Loucy (cell line): ENCODE measurements around the gene KLK8.

ENCODE experiments used
- H2AFZ ChIP-seq: fragments of 200-600 bp; sonication (generic); 2 replicates; pipeline ENCODE4 v1.6.0; 2016; ENCODE audit warnings: antibody characterized with exemption, mild to moderate bottlenecking, low read length, moderate library complexity
- H3F3A ChIP-seq: fragments of 200-600 bp; 2 replicates; pipeline ENCODE4 v1.6.0; 2016; ENCODE audit warnings: antibody characterized with exemption, low read depth, mild to moderate bottlenecking
- H3K27me3 ChIP-seq: fragments of 200-600 bp; sonication (generic); 2 replicates; pipeline ENCODE4 v1.6.1; 2014; ENCODE audit warnings: low read length, mild to moderate bottlenecking; ENCODE audit not compliant: insufficient read depth, poor library complexity, severe bottlenecking
- H3K36me3 ChIP-seq: fragments of 200-600 bp; sonication (generic); 2 replicates; pipeline ENCODE4 v1.6.1; 2016; ENCODE audit warnings: low read length; ENCODE audit not compliant: insufficient read depth
- H3K4me1 ChIP-seq: fragments of 200-600 bp; sonication (generic); 2 replicates; pipeline ENCODE4 v1.5.1; 2014; ENCODE audit warnings: low read length, mild to moderate bottlenecking; ENCODE audit not compliant: insufficient read depth, poor library complexity, severe bottlenecking
- H3K4me2 ChIP-seq: fragments of 200-600 bp; sonication (generic); 2 replicates; pipeline ENCODE4 v1.6.0; 2014; ENCODE audit warnings: antibody characterized with exemption, low read length, low read depth, mild to moderate bottlenecking; ENCODE audit not compliant: poor library complexity, severe bottlenecking
- H3K4me3 ChIP-seq: fragments of 200-600 bp; sonication (generic); 2 replicates; pipeline ENCODE4 v1.5.1; 2014; ENCODE audit warnings: low read length, mild to moderate bottlenecking, mixed read lengths; ENCODE audit not compliant: poor library complexity, severe bottlenecking
- H3K79me2 ChIP-seq: fragments of 200-600 bp; sonication (generic); 2 replicates; pipeline ENCODE4 v1.6.1; 2014; ENCODE audit warnings: low read length; ENCODE audit not compliant: insufficient read depth
- H3K9ac ChIP-seq: fragments of 200-600 bp; sonication (generic); 2 replicates; pipeline ENCODE4 v1.6.0; 2014; ENCODE audit warnings: mild to moderate bottlenecking, low read depth, low read length, moderate library complexity; ENCODE audit not compliant: poor library complexity, severe bottlenecking
- H3K9me2 ChIP-seq: fragments of 200-600 bp; sonication (generic); replicated peaks from 2 replicates; pipeline ENCODE4 v1.6.1; 2016; ENCODE audit warnings: low read depth, low read length, mixed read lengths
- H3K9me3 ChIP-seq: fragments of 200-600 bp; sonication (generic); 2 replicates; pipeline ENCODE4 v1.6.1; 2014; ENCODE audit warnings: mild to moderate bottlenecking, antibody characterized with exemption, low read length, low read depth; ENCODE audit not compliant: insufficient read depth
- H4K20me1 ChIP-seq: fragments of 200-600 bp; sonication (generic); 2 replicates; pipeline ENCODE4 v1.6.0; 2014; ENCODE audit warnings: antibody characterized with exemption, low read length, mild to moderate bottlenecking; ENCODE audit not compliant: insufficient read depth, poor library complexity, severe bottlenecking
- EZH2phosphoT487 ChIP-seq: fragments of 200-600 bp; IDR thresholded peaks from 2 replicates; pipeline ENCODE4 v1.6.1; 2018; ENCODE audit warnings: antibody characterized with exemption, mild to moderate bottlenecking, moderate library complexity, borderline replicate concordance
- TF ChIP-seq, protein P1 (sequence below): fragments of 200-600 bp; sonication (generic); conservative IDR thresholded peaks from 2 replicates; pipeline ENCODE4 v1.5.1; 2014; ENCODE audit warnings: mild to moderate bottlenecking, antibody characterized with exemption, low read length

KLK8 gene

DNA sequence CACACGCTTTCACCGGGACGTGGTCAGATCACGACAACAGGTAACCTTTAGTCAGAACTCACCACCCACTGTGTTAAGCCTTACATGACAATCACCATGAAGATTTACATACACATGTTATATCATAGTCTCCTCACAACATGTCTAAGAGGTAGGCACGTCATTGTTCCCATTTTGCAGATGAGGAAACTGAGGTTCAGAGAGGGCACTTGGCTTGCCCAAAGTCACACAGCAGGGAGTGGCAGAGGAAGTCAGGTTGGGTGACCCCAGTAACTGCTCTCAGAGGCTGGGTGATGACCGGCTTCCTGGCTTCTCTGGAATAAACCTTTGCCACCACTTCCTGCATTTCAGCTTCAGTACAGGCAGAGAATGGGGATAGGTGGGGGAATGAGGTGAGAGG lies 12.8 kb upstream of the KLK8 start:
- Histone ChIP-seq H3K4me1 (no peaks in the 10 kb centered on the region), H3K9me3 (no peaks in the 10 kb centered on the region), H3K4me3 (no peak overlapping the region), H3K27me3 (no peaks in the 10 kb centered on the region), H4K20me1 (no peaks in the 10 kb centered on the region), H3K9ac (no peak overlapping the region), H2AFZ (no peak overlapping the region), H3K36me3 (no peaks in the 10 kb centered on the region), H3K79me2 (no peaks in the 10 kb centered on the region), H3K9me2 (no peaks in the 10 kb centered on the region), H3K4me2 (no peak overlapping the region), H3F3A (no peaks in the 10 kb centered on the region)
- TF ChIP-seq, protein P1, sequence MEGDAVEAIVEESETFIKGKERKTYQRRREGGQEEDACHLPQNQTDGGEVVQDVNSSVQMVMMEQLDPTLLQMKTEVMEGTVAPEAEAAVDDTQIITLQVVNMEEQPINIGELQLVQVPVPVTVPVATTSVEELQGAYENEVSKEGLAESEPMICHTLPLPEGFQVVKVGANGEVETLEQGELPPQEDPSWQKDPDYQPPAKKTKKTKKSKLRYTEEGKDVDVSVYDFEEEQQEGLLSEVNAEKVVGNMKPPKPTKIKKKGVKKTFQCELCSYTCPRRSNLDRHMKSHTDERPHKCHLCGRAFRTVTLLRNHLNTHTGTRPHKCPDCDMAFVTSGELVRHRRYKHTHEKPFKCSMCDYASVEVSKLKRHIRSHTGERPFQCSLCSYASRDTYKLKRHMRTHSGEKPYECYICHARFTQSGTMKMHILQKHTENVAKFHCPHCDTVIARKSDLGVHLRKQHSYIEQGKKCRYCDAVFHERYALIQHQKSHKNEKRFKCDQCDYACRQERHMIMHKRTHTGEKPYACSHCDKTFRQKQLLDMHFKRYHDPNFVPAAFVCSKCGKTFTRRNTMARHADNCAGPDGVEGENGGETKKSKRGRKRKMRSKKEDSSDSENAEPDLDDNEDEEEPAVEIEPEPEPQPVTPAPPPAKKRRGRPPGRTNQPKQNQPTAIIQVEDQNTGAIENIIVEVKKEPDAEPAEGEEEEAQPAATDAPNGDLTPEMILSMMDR, result no peak
- TF ChIP-seq EZH2phosphoT487, result no peak

DNA sequence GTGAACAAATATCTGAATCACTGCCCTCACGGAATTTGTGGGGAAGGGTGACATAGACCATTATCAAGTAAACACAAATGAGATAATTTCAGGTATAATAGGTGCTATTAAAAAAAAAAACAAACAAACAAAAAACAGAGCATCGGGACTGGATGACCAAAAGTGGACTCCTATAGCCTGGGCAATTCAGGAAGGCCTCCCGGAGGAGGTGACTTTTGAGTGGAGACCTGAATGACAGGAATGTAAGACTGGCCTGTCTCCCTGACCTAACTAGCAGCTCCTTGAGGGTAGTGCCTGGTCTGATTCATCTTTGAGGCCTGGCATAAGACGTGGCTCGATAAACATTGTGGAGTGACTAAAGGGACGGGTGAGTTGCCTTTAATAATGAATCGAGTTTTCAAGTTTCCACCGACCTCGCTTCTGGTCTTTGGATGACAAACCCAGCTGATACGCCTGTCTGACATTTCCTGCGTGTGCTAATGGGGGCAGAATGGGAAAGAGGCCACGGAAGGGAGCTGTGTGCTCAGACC lies 11.3 kb upstream of the KLK8 start:
- TF ChIP-seq EZH2phosphoT487, result no peak
- TF ChIP-seq, protein P1, result no peak
- H2AFZ ChIP-seq, result no peak overlapping the region

DNA sequence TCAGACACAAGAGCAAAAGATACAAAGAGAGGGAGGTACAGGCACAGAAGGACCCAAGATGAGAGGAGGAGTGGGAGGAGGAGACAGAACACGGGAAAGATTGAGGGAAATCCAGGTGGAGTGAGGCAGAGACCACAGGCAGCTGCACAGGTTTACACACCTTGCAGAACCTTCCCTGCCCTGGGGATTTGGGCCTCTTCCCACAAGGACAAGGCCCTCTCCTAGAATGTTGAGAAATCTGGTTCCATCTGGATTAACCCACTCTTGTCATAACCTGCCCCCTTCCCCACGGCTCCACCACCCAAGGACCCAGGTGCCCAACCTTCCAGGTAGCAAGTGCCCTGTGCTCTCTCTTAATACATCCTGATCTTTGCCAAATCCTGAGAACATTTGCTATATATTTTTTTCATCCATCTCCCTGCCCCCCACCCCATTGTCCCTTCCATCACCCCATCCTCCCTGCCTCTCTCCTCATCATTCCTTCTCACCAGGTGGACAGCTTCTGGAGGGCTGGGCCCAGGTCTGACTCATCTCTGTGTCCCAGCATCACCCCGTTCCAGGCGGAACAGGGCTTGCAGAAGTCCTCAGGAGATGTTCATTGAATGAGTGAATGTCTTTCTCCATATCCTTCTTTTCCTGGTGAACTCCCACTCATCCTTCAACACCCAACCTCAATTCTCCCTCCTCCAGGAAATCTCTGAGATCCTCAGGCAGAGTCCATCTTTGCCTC lies 8.8 kb upstream of the KLK8 start:
- TF ChIP-seq, protein P1, result no peak
- TF ChIP-seq EZH2phosphoT487, result no peak
- H3K79me2 ChIP-seq, result no peaks in the 10 kb centered on the region
- no peaks in the 10 kb centered on the region for H3K36me3 ChIP-seq
- H3K4me3 ChIP-seq, result no peak overlapping the region
- H3K9ac ChIP-seq, result no peak overlapping the region
- H3K9me2 ChIP-seq, result no peaks in the 10 kb centered on the region
- no peaks in the 10 kb centered on the region for H3K9me3 ChIP-seq
- no peak overlapping the region for H3K4me2 ChIP-seq
- no peaks in the 10 kb centered on the region for H3K4me1 ChIP-seq
- H3K27me3 ChIP-seq, result no peaks in the 10 kb centered on the region
- no peak overlapping the region for H2AFZ ChIP-seq
- no peaks in the 10 kb centered on the region for H4K20me1 ChIP-seq
- no peaks in the 10 kb centered on the region for H3F3A ChIP-seq

More for the DNA sequence above, 11.3 kb upstream of the KLK8 start:
- Histone ChIP-seq H3K9ac (no peak overlapping the region), H3F3A (no peaks in the 10 kb centered on the region), H3K79me2 (no peaks in the 10 kb centered on the region), H3K4me1 (no peaks in the 10 kb centered on the region), H4K20me1 (no peaks in the 10 kb centered on the region), H3K27me3 (no peaks in the 10 kb centered on the region), H3K9me3 (no peaks in the 10 kb centered on the region), H3K4me2 (no peak overlapping the region), H3K36me3 (no peaks in the 10 kb centered on the region), H3K9me2 (no peaks in the 10 kb centered on the region), H3K4me3 (no peak overlapping the region)
